Nephron progenitor cell (in vitro differentiated cells): ENCODE data around the gene PGAM1.

Experiments used
- DNase-seq: peaks from one replicate; pipeline ENCODE4 v3.0.0; 2021
- H3K27ac Mint-ChIP-seq: 2 replicates; pipeline ENCODE4 v1.8.0; 2021; ENCODE audit warnings: mild to moderate bottlenecking, moderate library complexity, mixed read lengths
- H3K27me3 Mint-ChIP-seq: 2 replicates; pipeline ENCODE4 v1.8.0; 2021; ENCODE audit warnings: mild to moderate bottlenecking, low read depth, mixed read lengths; ENCODE audit not compliant: poor library complexity
- H3K36me3 Mint-ChIP-seq: 2 replicates; pipeline ENCODE4 v1.8.0; 2021; ENCODE audit warnings: low read depth, mixed read lengths
- H3K4me1 Mint-ChIP-seq: 2 replicates; pipeline ENCODE4 v1.8.0; 2021; ENCODE audit warnings: mixed read lengths
- H3K4me3 Mint-ChIP-seq: 2 replicates; pipeline ENCODE4 v1.8.0; 2021; ENCODE audit warnings: mild to moderate bottlenecking, moderate library complexity, mixed read lengths
- H3K9me3 Mint-ChIP-seq: 2 replicates; pipeline ENCODE4 v1.8.0; 2021; ENCODE audit warnings: mild to moderate bottlenecking, moderate library complexity, mixed read lengths
- TF ChIP-seq, protein P1 (sequence below): fragments of 200-600 bp; sonication (generic); IDR thresholded peaks from 2 replicates; pipeline ENCODE4 v1.5.0; 2021; ENCODE audit warnings: antibody characterized with exemption

The PGAM1 gene

DNA sequence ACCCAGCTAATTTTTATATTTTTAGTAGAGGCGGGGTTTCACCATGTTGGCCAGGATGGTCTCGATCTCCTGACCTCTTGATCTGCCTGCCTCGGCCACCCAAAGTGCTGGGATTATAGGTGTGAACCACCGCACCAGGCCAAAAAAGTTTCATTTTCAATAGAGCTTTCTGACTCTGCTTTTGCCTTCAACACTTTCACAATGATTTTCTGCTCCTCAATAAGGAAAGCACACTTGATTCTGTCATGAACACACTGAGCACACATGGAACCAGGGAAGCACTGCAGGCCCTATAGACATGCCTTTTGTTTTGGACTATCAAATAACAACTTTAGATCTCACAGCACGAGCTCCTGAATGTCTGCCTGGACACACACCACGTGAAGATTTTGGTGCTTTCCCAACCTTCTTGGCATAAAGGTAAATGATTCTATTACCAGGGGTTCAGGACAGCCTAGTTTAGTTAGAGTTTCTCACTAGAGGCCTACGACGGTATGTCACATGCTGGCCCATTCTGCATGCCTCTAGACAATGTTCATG lies 32.9 kb upstream of the PGAM1 start:
- Mint-ChIP-seq H3K27me3 (no peaks in the 10 kb centered on the region), H3K9me3 (no peaks in the 10 kb centered on the region), H3K4me3 (no peak overlapping the region), H3K36me3 (peaks cover 55% of the 10 kb centered on the region), H3K4me1 (no peaks in the 10 kb centered on the region), H3K27ac (no peak overlapping the region)
- no peak for DNase-seq
- TF ChIP-seq, protein P1, sequence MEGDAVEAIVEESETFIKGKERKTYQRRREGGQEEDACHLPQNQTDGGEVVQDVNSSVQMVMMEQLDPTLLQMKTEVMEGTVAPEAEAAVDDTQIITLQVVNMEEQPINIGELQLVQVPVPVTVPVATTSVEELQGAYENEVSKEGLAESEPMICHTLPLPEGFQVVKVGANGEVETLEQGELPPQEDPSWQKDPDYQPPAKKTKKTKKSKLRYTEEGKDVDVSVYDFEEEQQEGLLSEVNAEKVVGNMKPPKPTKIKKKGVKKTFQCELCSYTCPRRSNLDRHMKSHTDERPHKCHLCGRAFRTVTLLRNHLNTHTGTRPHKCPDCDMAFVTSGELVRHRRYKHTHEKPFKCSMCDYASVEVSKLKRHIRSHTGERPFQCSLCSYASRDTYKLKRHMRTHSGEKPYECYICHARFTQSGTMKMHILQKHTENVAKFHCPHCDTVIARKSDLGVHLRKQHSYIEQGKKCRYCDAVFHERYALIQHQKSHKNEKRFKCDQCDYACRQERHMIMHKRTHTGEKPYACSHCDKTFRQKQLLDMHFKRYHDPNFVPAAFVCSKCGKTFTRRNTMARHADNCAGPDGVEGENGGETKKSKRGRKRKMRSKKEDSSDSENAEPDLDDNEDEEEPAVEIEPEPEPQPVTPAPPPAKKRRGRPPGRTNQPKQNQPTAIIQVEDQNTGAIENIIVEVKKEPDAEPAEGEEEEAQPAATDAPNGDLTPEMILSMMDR: no peak

DNA sequence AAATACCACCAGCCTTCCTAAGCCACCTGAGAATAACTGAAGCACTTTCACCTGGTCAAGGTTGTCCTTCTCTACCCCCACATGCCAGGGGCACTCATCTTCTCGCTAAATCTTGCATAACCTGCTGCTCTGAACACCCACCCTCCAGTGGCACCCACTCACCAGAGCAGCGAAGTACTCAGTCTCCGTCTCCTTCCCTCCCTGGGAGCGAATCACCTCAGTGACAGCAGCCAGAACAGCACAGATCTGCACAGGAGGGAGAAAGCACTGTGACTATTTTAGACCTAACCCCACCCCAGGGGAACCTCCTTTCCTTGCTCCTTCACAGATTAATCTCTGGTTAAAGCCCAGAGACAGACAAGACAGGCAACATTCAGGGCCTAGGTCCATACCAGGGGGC lies 29.9 kb upstream of the PGAM1 start:
- Mint-ChIP-seq H3K27me3 (no peaks in the 10 kb centered on the region), H3K4me3 (no peak overlapping the region), H3K9me3 (no peaks in the 10 kb centered on the region), H3K27ac (no peak overlapping the region), H3K36me3 (peaks cover 29% of the 10 kb centered on the region), H3K4me1 (peaks cover 13% of the 10 kb centered on the region)
- no peak for DNase-seq
- TF ChIP-seq, protein P1: no peak

DNA sequence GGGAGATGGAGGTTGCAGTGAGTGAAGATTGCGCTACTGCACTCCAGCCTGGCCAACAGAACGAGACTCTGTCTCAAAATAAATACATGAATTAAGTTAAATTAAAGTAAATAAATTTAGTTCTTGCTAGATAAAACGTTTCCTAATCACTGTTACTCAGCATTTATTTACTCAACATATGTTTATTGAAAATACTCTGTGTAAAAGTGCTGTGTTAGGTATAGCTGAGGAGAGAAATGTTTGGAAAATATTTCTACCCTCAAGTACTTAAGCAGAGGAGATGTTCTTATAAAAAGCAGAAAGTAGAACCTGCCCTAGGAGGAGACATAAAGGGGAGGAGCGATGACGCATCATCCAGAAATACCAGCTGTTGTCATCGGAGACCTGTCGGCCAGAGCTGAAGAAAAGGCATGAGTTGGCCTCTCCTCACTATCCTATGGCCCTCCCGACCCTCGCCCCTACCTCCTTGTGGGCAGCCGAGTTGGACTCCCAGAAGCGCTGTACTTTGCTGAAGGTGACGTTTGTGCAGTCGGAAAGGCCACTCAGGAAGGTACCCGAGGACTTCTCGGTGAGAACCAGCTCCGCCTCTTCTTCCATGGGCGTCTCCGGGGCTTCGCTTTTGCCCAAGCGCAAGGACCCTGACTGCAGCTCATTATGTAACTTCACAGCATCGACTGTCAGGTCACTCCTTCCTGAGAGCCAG lies 26.0 kb upstream of the PGAM1 start:
- H3K27ac Mint-ChIP-seq: peak overlapping the region; percentile 94
- TF ChIP-seq, protein P1: no peak

DNA sequence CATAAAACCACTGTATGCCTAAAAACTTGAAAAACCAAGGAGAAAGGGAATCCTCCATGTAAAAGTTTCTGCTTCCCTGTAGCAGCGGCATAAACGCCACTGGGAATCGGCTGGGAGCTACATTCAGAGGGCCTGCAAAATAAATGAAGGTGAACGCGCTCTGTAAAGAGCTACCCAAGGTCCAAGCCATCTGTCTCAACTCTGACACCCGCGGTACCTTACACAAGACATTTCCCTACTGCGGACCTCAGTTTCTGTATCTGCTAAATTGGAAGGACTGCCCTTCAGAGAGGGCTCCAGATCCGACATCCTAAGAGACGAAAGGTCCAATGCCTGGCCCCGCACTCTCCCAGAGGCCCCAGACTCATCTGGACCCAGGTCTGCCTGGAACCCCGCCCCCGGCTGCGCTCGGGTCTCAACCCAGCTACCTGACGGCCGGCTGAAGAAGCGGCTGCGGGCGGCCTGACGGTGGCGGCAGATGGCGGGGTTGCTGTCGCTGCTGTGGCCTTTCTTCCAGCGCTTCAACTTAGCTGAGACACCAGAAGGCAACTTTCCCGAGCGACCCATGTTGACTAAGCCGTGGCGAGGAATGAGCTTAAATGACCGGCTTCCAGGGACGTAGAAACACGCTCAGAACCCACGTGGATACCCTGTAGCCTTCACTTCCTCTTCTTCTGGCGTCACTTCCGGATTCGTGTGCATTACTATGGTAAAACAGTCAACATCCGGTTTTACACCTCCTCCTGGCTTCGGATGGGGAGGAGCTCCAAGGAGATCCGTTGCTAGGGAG lies 25.1 kb upstream of the PGAM1 start, which contains the start of gene RRP12:
Gene RRP12, minus strand, starts transcription at position 676 of the 790 bp plus-strand sequence. Its CDS starts 109 bp downstream, at position 567.
- peak; percentile 65 for DNase-seq
- Mint-ChIP-seq H3K27ac (peak within 1 kb of the TSS; percentile 94), H3K27me3 (peaks cover 12% of the 10 kb centered on the region), H3K4me1 (peaks cover 20% of the 10 kb centered on the region), H3K9me3 (no peaks in the 10 kb centered on the region), H3K4me3 (peak within 1 kb of the TSS; percentile 92), H3K36me3 (peaks cover 9% of the 10 kb centered on the region)
- TF ChIP-seq, protein P1: no peak

More for the DNA sequence above, 26.0 kb upstream of the PGAM1 start:
- Mint-ChIP-seq H3K27me3 (peaks cover 12% of the 10 kb centered on the region), H3K36me3 (peaks cover 12% of the 10 kb centered on the region), H3K4me1 (peaks cover 18% of the 10 kb centered on the region), H3K4me3 (peak overlapping the region; percentile 92), H3K9me3 (no peaks in the 10 kb centered on the region)
- DNase-seq: peak; percentile 32

DNA sequence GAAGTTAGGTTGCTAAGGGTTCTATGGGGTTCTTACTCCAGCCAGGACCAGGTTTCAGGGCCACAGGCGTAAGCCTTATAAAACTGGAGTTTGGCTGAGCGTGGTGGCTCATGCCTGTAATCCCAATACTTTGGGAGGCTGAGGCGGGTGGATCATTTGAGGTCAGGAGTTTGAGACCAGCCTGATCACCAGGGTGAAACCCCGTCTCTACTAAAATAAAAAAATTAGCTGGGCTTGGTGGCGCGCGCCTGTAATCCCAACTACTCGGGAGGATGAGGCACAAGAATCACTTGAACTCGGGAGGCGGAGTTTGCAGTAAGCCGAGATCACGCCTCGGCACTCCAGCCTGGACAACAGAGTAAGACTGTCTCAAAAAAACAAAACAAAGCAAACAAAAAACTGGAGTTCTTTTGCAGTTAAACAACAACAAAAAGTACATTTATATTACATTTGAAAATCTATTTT lies 24.5 kb upstream of the PGAM1 start:
- TF ChIP-seq, protein P1: no peak
- DNase-seq: no peak
- no peaks in the 10 kb centered on the region for H3K9me3 Mint-ChIP-seq
- H3K4me1 Mint-ChIP-seq: peaks cover 23% of the 10 kb centered on the region
- peak overlapping the region; percentile 94 for H3K27ac Mint-ChIP-seq
- H3K36me3 Mint-ChIP-seq: peaks cover 2% of the 10 kb centered on the region
- peaks cover 12% of the 10 kb centered on the region for H3K27me3 Mint-ChIP-seq
- H3K4me3 Mint-ChIP-seq: peak overlapping the region; percentile 92
